ENCODE results near the gene AKAP6. TPM values are rescaled to one million over a fixed set of nuclear protein-coding genes. Genes with fewer than 3 reads are reported as not detected.

AKAP6 gene
- total and polyA plus RNA-seq, 10 of the 15 experiments (the other 5 are each of a cell fraction or from before 2014, with no cell fraction given): 0.35 to 5.9 (median 2.2) TPM

DNA sequence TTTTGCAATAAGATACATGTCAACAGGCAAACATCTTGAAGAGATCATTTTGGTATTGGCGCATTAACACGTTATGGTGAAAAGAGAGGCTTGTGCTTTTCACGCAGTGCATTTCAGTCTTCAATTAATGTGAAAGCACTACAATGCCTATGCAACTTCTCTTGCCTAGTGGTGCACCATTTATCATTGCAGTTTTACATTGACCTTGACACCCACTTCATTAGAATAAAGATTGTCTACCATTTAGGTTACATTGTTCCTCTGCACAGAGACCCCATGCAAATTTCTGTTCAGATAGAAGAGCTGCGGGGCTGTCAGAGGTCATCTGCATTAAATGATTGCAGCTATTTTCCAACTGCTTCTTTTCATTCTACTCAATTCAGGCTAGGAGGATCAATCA, 397.4 kb downstream of the AKAP6 start:
- CTCF ChIA-PET: interaction anchor here (1.0 kb wide), 1 partner anchor 1065 kb away, joined by 5 read pairs; no protein-coding TSS in a partner anchor

More for the DNA sequence above, 397.4 kb downstream of the AKAP6 start:
- DNase-seq (ENCODE audit: low read depth, low spot score) (no peak), FAIRE-seq (no peak), ATAC-seq (no peak)
- RAD21 ChIA-PET (ENCODE audit: unreplicated experiment): no interaction called here
- Histone ChIP-seq H3K27ac (ENCODE audit: control insufficient read depth, insufficient read depth) (no peak overlapping the region), H3K27me3 (replicated peaks in 1 of 2; ENCODE audit: control insufficient read depth in 2 of 2, insufficient read depth in 2 of 2, low read length in 1 of 2) (no peaks in the 10 kb centered on the region), H4K20me1 (ENCODE audit: control insufficient read depth, insufficient read depth) (no peaks in the 10 kb centered on the region), H3K4me2 (ENCODE audit: control insufficient read depth, insufficient read depth) (no peak overlapping the region), H3K4me3 (no peak overlapping the region), H3K79me2 (ENCODE audit: control insufficient read depth, insufficient read depth, low read length) (no peaks in the 10 kb centered on the region), H3K4me1 (ENCODE audit: control insufficient read depth, insufficient read depth, low read length) (no peaks in the 10 kb centered on the region), H3K36me3 (ENCODE audit: control insufficient read depth in 2 of 2, insufficient read depth in 2 of 2, low read length in 1 of 2) (no peaks in the 10 kb centered on the region), H2AFZ (ENCODE audit: control insufficient read depth, low read depth, low read length) (no peak overlapping the region), H3K9ac (ENCODE audit: control insufficient read depth, insufficient read depth, low read length) (no peak overlapping the region), H3K9me3 (replicated peaks; ENCODE audit: control insufficient read depth, insufficient read depth, low read length) (no peaks in the 10 kb centered on the region)
- SMC1A ChIA-PET (ENCODE audit: uncharacterized antibody, unreplicated experiment): interaction anchor here (0.6 kb wide), 1 partner anchor 121 kb away, joined by 3 read pairs; no protein-coding TSS in a partner anchor
- TF ChIP-seq WRNIP1 (IDR thresholded peaks at IDR 0.05; ENCODE audit: borderline replicate concordance, low read depth, low read length): no peak
- TF ChIP-seq, protein P1, sequence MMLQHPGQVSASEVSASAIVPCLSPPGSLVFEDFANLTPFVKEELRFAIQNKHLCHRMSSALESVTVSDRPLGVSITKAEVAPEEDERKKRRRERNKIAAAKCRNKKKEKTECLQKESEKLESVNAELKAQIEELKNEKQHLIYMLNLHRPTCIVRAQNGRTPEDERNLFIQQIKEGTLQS (IDR thresholded peaks at IDR 0.05; ENCODE audit: borderline replicate concordance, extremely low read depth, low read depth, low read length): no peak
- TF ChIP-seq, protein P2, sequence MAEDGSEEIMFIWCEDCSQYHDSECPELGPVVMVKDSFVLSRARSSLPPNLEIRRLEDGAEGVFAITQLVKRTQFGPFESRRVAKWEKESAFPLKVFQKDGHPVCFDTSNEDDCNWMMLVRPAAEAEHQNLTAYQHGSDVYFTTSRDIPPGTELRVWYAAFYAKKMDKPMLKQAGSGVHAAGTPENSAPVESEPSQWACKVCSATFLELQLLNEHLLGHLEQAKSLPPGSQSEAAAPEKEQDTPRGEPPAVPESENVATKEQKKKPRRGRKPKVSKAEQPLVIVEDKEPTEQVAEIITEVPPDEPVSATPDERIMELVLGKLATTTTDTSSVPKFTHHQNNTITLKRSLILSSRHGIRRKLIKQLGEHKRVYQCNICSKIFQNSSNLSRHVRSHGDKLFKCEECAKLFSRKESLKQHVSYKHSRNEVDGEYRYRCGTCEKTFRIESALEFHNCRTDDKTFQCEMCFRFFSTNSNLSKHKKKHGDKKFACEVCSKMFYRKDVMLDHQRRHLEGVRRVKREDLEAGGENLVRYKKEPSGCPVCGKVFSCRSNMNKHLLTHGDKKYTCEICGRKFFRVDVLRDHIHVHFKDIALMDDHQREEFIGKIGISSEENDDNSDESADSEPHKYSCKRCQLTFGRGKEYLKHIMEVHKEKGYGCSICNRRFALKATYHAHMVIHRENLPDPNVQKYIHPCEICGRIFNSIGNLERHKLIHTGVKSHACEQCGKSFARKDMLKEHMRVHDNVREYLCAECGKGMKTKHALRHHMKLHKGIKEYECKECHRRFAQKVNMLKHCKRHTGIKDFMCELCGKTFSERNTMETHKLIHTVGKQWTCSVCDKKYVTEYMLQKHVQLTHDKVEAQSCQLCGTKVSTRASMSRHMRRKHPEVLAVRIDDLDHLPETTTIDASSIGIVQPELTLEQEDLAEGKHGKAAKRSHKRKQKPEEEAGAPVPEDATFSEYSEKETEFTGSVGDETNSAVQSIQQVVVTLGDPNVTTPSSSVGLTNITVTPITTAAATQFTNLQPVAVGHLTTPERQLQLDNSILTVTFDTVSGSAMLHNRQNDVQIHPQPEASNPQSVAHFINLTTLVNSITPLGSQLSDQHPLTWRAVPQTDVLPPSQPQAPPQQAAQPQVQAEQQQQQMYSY (CRISPR knock-in tag; IDR thresholded peaks at IDR 0.05): no peak
- no peak for TF ChIP-seq NR2C1 (IDR thresholded peaks at IDR 0.05)
- TF ChIP-seq CEBPB (IDR thresholded peaks at IDR 0.05; ENCODE audit: borderline replicate concordance in 1 of 2, low read depth in 2 of 2, low read length in 2 of 2): no peak
- TF ChIP-seq, protein P3, sequence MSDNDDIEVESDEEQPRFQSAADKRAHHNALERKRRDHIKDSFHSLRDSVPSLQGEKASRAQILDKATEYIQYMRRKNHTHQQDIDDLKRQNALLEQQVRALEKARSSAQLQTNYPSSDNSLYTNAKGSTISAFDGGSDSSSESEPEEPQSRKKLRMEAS (IDR thresholded peaks at IDR 0.05; ENCODE audit: low read depth, low read length): no peak
- TF ChIP-seq, protein P4, sequence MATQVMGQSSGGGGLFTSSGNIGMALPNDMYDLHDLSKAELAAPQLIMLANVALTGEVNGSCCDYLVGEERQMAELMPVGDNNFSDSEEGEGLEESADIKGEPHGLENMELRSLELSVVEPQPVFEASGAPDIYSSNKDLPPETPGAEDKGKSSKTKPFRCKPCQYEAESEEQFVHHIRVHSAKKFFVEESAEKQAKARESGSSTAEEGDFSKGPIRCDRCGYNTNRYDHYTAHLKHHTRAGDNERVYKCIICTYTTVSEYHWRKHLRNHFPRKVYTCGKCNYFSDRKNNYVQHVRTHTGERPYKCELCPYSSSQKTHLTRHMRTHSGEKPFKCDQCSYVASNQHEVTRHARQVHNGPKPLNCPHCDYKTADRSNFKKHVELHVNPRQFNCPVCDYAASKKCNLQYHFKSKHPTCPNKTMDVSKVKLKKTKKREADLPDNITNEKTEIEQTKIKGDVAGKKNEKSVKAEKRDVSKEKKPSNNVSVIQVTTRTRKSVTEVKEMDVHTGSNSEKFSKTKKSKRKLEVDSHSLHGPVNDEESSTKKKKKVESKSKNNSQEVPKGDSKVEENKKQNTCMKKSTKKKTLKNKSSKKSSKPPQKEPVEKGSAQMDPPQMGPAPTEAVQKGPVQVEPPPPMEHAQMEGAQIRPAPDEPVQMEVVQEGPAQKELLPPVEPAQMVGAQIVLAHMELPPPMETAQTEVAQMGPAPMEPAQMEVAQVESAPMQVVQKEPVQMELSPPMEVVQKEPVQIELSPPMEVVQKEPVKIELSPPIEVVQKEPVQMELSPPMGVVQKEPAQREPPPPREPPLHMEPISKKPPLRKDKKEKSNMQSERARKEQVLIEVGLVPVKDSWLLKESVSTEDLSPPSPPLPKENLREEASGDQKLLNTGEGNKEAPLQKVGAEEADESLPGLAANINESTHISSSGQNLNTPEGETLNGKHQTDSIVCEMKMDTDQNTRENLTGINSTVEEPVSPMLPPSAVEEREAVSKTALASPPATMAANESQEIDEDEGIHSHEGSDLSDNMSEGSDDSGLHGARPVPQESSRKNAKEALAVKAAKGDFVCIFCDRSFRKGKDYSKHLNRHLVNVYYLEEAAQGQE (IDR thresholded peaks at IDR 0.05; ENCODE audit: low read depth, low read length): no peak
- no peak for TF ChIP-seq RAD21 (IDR thresholded peaks at IDR 0.05; ENCODE audit: insufficient read depth, low read depth, low read length)
- TF ChIP-seq, protein P5, sequence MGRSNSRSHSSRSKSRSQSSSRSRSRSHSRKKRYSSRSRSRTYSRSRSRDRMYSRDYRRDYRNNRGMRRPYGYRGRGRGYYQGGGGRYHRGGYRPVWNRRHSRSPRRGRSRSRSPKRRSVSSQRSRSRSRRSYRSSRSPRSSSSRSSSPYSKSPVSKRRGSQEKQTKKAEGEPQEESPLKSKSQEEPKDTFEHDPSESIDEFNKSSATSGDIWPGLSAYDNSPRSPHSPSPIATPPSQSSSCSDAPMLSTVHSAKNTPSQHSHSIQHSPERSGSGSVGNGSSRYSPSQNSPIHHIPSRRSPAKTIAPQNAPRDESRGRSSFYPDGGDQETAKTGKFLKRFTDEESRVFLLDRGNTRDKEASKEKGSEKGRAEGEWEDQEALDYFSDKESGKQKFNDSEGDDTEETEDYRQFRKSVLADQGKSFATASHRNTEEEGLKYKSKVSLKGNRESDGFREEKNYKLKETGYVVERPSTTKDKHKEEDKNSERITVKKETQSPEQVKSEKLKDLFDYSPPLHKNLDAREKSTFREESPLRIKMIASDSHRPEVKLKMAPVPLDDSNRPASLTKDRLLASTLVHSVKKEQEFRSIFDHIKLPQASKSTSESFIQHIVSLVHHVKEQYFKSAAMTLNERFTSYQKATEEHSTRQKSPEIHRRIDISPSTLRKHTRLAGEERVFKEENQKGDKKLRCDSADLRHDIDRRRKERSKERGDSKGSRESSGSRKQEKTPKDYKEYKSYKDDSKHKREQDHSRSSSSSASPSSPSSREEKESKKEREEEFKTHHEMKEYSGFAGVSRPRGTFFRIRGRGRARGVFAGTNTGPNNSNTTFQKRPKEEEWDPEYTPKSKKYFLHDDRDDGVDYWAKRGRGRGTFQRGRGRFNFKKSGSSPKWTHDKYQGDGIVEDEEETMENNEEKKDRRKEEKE (IDR thresholded peaks at IDR 0.05): no peak
- TF ChIP-seq SIN3A (IDR thresholded peaks at IDR 0.05; ENCODE audit: low read depth, low read length): no peak
- TF ChIP-seq JUND (IDR thresholded peaks at IDR 0.05; ENCODE audit: low read depth, low read length): no peak
- intact Hi-C loops (cut with micrococcal nuclease; ENCODE audit: unreplicated experiment): no loop called here
- in situ Hi-C loops (cut with MboI): no loop called here
- 59% methylated on average over 4 of the region's 4 CpGs for WGBS (ENCODE audit: insufficient coverage, insufficient replicate concordance, low lambda C conversion rate, missing lambda C conversion rate)
- no TSS peak for BruUV-seq (replicated peaks)
- POLR2A ChIA-PET: no interaction called here
